ENCODE measurements around the gene CHN2.
"Not testable (repeated sequence)": the region's sequence is repeated elsewhere in the genome, so short reads cannot be mapped to it uniquely, and the experiment has no call there.

Gene CHN2

GRCh38 chr7:29488203-29488970 is 293.8 kb downstream of the CHN2 start:
- DNase-seq (ENCODE audit: low read depth in 2 of 2) = no peak

GRCh38 chr7:29488977-29489376 is 294.4 kb downstream of the CHN2 start:
- DNase-seq (ENCODE audit: low read depth in 2 of 2) = no peak

- no peak for DNase-seq (ENCODE audit: low read depth in 2 of 2)
Measured at GRCh38 chr7:29490094-29490607, 295.6 kb downstream of the CHN2 start.

GRCh38 chr7:29494350-29494749 is 299.8 kb downstream of the CHN2 start:
- DNase-seq (ENCODE audit: low read depth in 2 of 2) = no peak

- no peak for DNase-seq (ENCODE audit: low read depth in 2 of 2)
Measured at GRCh38 chr7:29495653-29496052, 301.1 kb downstream of the CHN2 start.

- no peak for DNase-seq (ENCODE audit: low read depth in 2 of 2)
Measured at GRCh38 chr7:29496355-29497020, 301.9 kb downstream of the CHN2 start.

GRCh38 chr7:29499932-29500331 is 305.4 kb downstream of the CHN2 start:
- no peak for DNase-seq (ENCODE audit: low read depth in 2 of 2)

GRCh38 chr7:29500719-29501118 is 306.1 kb downstream of the CHN2 start:
- no peak for DNase-seq (ENCODE audit: low read depth in 2 of 2)

- no peak for DNase-seq (ENCODE audit: low read depth in 2 of 2)
Measured at GRCh38 chr7:29502133-29502532, 307.6 kb downstream of the CHN2 start.

- no peak for DNase-seq (ENCODE audit: low read depth in 2 of 2)
Measured at GRCh38 chr7:29505931-29506330, 311.4 kb downstream of the CHN2 start.

- no peak for DNase-seq (ENCODE audit: low read depth in 2 of 2)
Measured at GRCh38 chr7:29508608-29509007, 314.0 kb downstream of the CHN2 start.

GRCh38 chr7:29510028-29510427 is 315.5 kb downstream of the CHN2 start:
- no peak for DNase-seq (ENCODE audit: low read depth in 2 of 2)

GRCh38 chr7:29511337-29511736 is 316.8 kb downstream of the CHN2 start:
- DNase-seq (ENCODE audit: low read depth in 2 of 2) = no peak

GRCh38 chr7:29511851-29512250 is 317.3 kb downstream of the CHN2 start:
- DNase-seq (ENCODE audit: low read depth in 2 of 2) = no peak

GRCh38 chr7:29516491-29516890 is 321.9 kb downstream of the CHN2 start:
- DNase-seq (ENCODE audit: low read depth in 2 of 2) = no peak

GRCh38 chr7:29518616-29519015 is 324.0 kb downstream of the CHN2 start:
- no peak for DNase-seq (ENCODE audit: low read depth in 2 of 2)

GRCh38 chr7:29523728-29524127 is 329.2 kb downstream of the CHN2 start:
- DNase-seq (ENCODE audit: low read depth in 2 of 2) = no peak

- DNase-seq (ENCODE audit: low read depth in 2 of 2) = no peak
Measured at GRCh38 chr7:29527505-29528108, 333.0 kb downstream of the CHN2 start.

- DNase-seq (ENCODE audit: low read depth in 2 of 2) = not testable (repeated sequence)
Measured at GRCh38 chr7:29528526-29528925, 334.0 kb downstream of the CHN2 start.
